HUES64 (cell line): ENCODE data around the gene CRYBA1.

Experiments
- H3K27ac ChIP-seq: 2 replicates; pipeline ENCODE4 v1.7.0; 2013; ENCODE audit warnings: low read depth, low read length, inconsistent platforms
- H3K27me3 ChIP-seq: 2 replicates; pipeline ENCODE4 v1.6.1; 2013; ENCODE audit warnings: mild to moderate bottlenecking, low read length; ENCODE audit not compliant: insufficient read depth
- H3K36me3 ChIP-seq: 2 replicates; pipeline ENCODE4 v1.6.1; 2013; ENCODE audit warnings: mild to moderate bottlenecking, low read length; ENCODE audit not compliant: insufficient read depth
- H3K4me1 ChIP-seq: 2 replicates; pipeline ENCODE4 v1.6.1; 2013; ENCODE audit warnings: mild to moderate bottlenecking, low read length, moderate library complexity; ENCODE audit not compliant: insufficient read depth
- H3K4me3 ChIP-seq: 2 replicates; pipeline ENCODE4 v1.5.1; 2013; ENCODE audit warnings: mild to moderate bottlenecking, low read length, moderate library complexity
- H3K9ac ChIP-seq: 2 replicates; pipeline ENCODE4 v1.6.1; 2013; ENCODE audit warnings: mild to moderate bottlenecking, low read depth, low read length
- H3K9me3 ChIP-seq: 2 replicates; pipeline ENCODE4 v1.6.1; 2013; ENCODE audit warnings: low read depth, low read length; ENCODE audit not compliant: insufficient read depth
- WGBS: fragments of 150-250, 120-280 bp; methylation state at CpG from one replicate; pipeline ENCODE4 v1.1.7; 2013; ENCODE audit warnings: missing lambda C conversion rate; 5-methylcytosine and 5-hydroxymethylcytosine counted together

The CRYBA1 gene

GRCh38 chr17:29283961-29284360 is 37.3 kb downstream of the CRYBA1 start:
- H3K9me3 ChIP-seq: no peaks in the 10 kb centered on the region
- no peak overlapping the region for H3K4me3 ChIP-seq
- H3K27ac ChIP-seq: no peak overlapping the region
- no peaks in the 10 kb centered on the region for H3K27me3 ChIP-seq
- H3K9ac ChIP-seq: no peak overlapping the region
- H3K36me3 ChIP-seq: peaks cover 89% of the 10 kb centered on the region
- H3K4me1 ChIP-seq: peaks cover 2% of the 10 kb centered on the region; the same call in 1 of the 2 replicates
- WGBS: 92% methylated on average over 2 of the region's 2 CpGs

GRCh38 chr17:29289852-29290251 is 43.2 kb downstream of the CRYBA1 start:
- H3K27ac ChIP-seq: no peak overlapping the region
- peaks cover 56% of the 10 kb centered on the region for H3K36me3 ChIP-seq
- H3K4me3 ChIP-seq: no peak overlapping the region
- H3K27me3 ChIP-seq: no peaks in the 10 kb centered on the region
- 96% methylated on average over 9 of the region's 9 CpGs for WGBS
- no peak overlapping the region for H3K9ac ChIP-seq
- no peaks in the 10 kb centered on the region for H3K9me3 ChIP-seq
- H3K4me1 ChIP-seq: peaks cover 18% of the 10 kb centered on the region; the same call in 1 of the 2 replicates

GRCh38 chr17:29291163-29291752 is 44.6 kb downstream of the CRYBA1 start:
- no peaks in the 10 kb centered on the region for H3K27me3 ChIP-seq
- peaks cover 43% of the 10 kb centered on the region for H3K36me3 ChIP-seq
- H3K9me3 ChIP-seq: no peaks in the 10 kb centered on the region
- 20% methylated on average over 3 of the region's 5 CpGs for WGBS
- H3K9ac ChIP-seq: peak overlapping the region; percentile 91; the same call in 1 of the 2 replicates
- peak overlapping the region; percentile 90 for H3K4me3 ChIP-seq
- no peak overlapping the region for H3K27ac ChIP-seq
- peaks cover 20% of the 10 kb centered on the region; the same call in 1 of the 2 replicates for H3K4me1 ChIP-seq

- Histone ChIP-seq H3K4me1 (peaks cover 20% of the 10 kb centered on the region; the same call in 1 of the 2 replicates), H3K9ac (peak overlapping the region; percentile 91), H3K27me3 (no peaks in the 10 kb centered on the region), H3K9me3 (no peaks in the 10 kb centered on the region), H3K27ac (peak overlapping the region; percentile 96), H3K4me3 (peak overlapping the region; percentile 90), H3K36me3 (peaks cover 33% of the 10 kb centered on the region)
- under 1% methylated on average over 63 of the region's 77 CpGs for WGBS
Observed at GRCh38 chr17:29292071-29292991, 45.7 kb downstream of the CRYBA1 start.

- under 1% methylated on average over 50 of the region's 54 CpGs for WGBS
- Histone ChIP-seq H3K27ac (peak overlapping the region; percentile 96), H3K9me3 (no peaks in the 10 kb centered on the region)
Observed at GRCh38 chr17:29292992-29293889, 46.6 kb downstream of the CRYBA1 start.

GRCh38 chr17:29293890-29294579 is 47.4 kb downstream of the CRYBA1 start, which contains the start of gene NUFIP2:
NUFIP2 (minus strand) TSS chr17:29294148; CDS start chr17:29294059, 89 bp downstream.
- Histone ChIP-seq H3K27me3 (no peaks in the 10 kb centered on the region), H3K9me3 (no peaks in the 10 kb centered on the region), H3K27ac (peak within 1 kb of the TSS; percentile 96), H3K9ac (peak within 1 kb of the TSS; percentile 89), H3K4me1 (peaks cover 20% of the 10 kb centered on the region; the same call in 1 of the 2 replicates), H3K36me3 (peaks cover 16% of the 10 kb centered on the region), H3K4me3 (peak within 1 kb of the TSS; percentile 90)
- WGBS: under 1% methylated on average over 30 of the region's 31 CpGs

More at GRCh38 chr17:29292992-29293889, 46.6 kb downstream of the CRYBA1 start:
- H3K4me3 ChIP-seq: peak overlapping the region; percentile 90
- H3K36me3 ChIP-seq: peaks cover 24% of the 10 kb centered on the region
- H3K9ac ChIP-seq: peak overlapping the region; percentile 89
- H3K4me1 ChIP-seq: peaks cover 20% of the 10 kb centered on the region; the same call in 1 of the 2 replicates
- H3K27me3 ChIP-seq: no peaks in the 10 kb centered on the region

- no peaks in the 10 kb centered on the region for H3K9me3 ChIP-seq
- H3K27me3 ChIP-seq: no peaks in the 10 kb centered on the region
- peak overlapping the region; percentile 82 for H3K27ac ChIP-seq
- peak overlapping the region; percentile 90 for H3K4me3 ChIP-seq
- peaks cover 13% of the 10 kb centered on the region for H3K36me3 ChIP-seq
- WGBS: 0% methylated on average over 2 of the region's 2 CpGs
- H3K9ac ChIP-seq: peak overlapping the region; percentile 84
- peaks cover 20% of the 10 kb centered on the region; the same call in 1 of the 2 replicates for H3K4me1 ChIP-seq
Observed at GRCh38 chr17:29294580-29294900, 47.9 kb downstream of the CRYBA1 start.

GRCh38 chr17:29295420-29295819 is 48.8 kb downstream of the CRYBA1 start:
- peaks cover 4% of the 10 kb centered on the region; the same call in 1 of the 2 replicates for H3K36me3 ChIP-seq
- H3K27ac ChIP-seq: no peak overlapping the region
- no peaks in the 10 kb centered on the region for H3K9me3 ChIP-seq
- no peak overlapping the region for H3K9ac ChIP-seq
- 86% methylated on average over 2 of the region's 3 CpGs for WGBS
- H3K27me3 ChIP-seq: no peaks in the 10 kb centered on the region
- peaks cover 17% of the 10 kb centered on the region; the same call in 1 of the 2 replicates for H3K4me1 ChIP-seq
- no peak overlapping the region for H3K4me3 ChIP-seq

- Histone ChIP-seq H3K4me3 (no peak overlapping the region), H3K9me3 (no peaks in the 10 kb centered on the region), H3K4me1 (peaks cover 5% of the 10 kb centered on the region; the same call in 1 of the 2 replicates), H3K27me3 (no peaks in the 10 kb centered on the region), H3K27ac (no peak overlapping the region), H3K36me3 (no peaks in the 10 kb centered on the region), H3K9ac (no peak overlapping the region)
- WGBS: 99% methylated on average over 2 of the region's 2 CpGs
Observed at GRCh38 chr17:29299031-29299430, 52.4 kb downstream of the CRYBA1 start.

GRCh38 chr17:29303386-29303785 is 56.7 kb downstream of the CRYBA1 start:
- no peaks in the 10 kb centered on the region for H3K27me3 ChIP-seq
- no peaks in the 10 kb centered on the region for H3K4me1 ChIP-seq
- no peaks in the 10 kb centered on the region for H3K36me3 ChIP-seq
- no peak overlapping the region for H3K4me3 ChIP-seq
- no peak overlapping the region for H3K9ac ChIP-seq
- 100% methylated on average over 2 of the region's 3 CpGs for WGBS
- no peak overlapping the region for H3K27ac ChIP-seq
- no peaks in the 10 kb centered on the region for H3K9me3 ChIP-seq
